ENCODE results near the gene NKD1. TPM values are rescaled to one million over a fixed set of nuclear protein-coding genes. Genes with fewer than 3 reads are reported as not detected.

NKD1 gene
- total and polyA plus RNA-seq, 2 experiments from 2014 or later = 0.86 to 1.4 TPM

- H3K4me3 ChIP-seq = no peak overlapping the region
- TF ChIP-seq CTCF (IDR thresholded peaks at IDR 0.05; ENCODE audit: low read depth, low read length) = no peak
- DNase-seq (ENCODE audit: low read depth in 1 of 2, low spot score in 1 of 2) = no peak
- no peaks in the 10 kb centered on the region for H3K27me3 ChIP-seq
- H3K27ac ChIP-seq = no peak overlapping the region
- H3K9me3 ChIP-seq (ENCODE audit: low read depth) = no peaks in the 10 kb centered on the region
- no peaks in the 10 kb centered on the region for H3K4me1 ChIP-seq (ENCODE audit: low read depth)
- H3K36me3 ChIP-seq = no peaks in the 10 kb centered on the region
These were observed 90.8 kb downstream of the NKD1 start for GRCh38 chr16:50638816-50639670.

DNA sequence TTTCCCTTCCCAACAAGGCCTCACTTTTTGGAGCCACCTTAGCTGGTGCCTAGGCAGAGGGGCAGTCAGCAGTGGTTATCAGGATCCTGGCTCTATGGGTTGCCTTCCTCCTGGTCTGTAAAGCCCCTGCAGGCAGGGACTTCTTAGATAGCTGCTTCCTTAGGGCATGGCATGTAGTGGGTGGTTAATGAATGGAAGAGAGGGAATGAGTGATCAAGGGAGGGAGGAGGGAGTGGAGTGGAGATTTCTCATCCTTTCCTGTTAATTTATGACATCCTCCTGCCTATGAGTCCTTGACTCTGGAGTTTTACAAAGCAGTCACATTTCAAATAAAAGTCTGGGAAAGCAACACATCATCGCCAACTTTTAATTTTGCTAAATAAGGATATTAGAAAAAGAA lies 92.2 kb downstream of the NKD1 start:
- no peak for TF ChIP-seq CTCF (IDR thresholded peaks at IDR 0.05; ENCODE audit: low read depth, low read length)
- no peaks in the 10 kb centered on the region for H3K4me1 ChIP-seq (ENCODE audit: low read depth)
- no peak overlapping the region for H3K4me3 ChIP-seq
- no peaks in the 10 kb centered on the region for H3K36me3 ChIP-seq
- H3K9me3 ChIP-seq (ENCODE audit: low read depth) = no peaks in the 10 kb centered on the region
- H3K27me3 ChIP-seq = no peaks in the 10 kb centered on the region
- H3K27ac ChIP-seq = no peak overlapping the region
- no peak for DNase-seq (ENCODE audit: low read depth in 1 of 2, low spot score in 1 of 2)

DNA sequence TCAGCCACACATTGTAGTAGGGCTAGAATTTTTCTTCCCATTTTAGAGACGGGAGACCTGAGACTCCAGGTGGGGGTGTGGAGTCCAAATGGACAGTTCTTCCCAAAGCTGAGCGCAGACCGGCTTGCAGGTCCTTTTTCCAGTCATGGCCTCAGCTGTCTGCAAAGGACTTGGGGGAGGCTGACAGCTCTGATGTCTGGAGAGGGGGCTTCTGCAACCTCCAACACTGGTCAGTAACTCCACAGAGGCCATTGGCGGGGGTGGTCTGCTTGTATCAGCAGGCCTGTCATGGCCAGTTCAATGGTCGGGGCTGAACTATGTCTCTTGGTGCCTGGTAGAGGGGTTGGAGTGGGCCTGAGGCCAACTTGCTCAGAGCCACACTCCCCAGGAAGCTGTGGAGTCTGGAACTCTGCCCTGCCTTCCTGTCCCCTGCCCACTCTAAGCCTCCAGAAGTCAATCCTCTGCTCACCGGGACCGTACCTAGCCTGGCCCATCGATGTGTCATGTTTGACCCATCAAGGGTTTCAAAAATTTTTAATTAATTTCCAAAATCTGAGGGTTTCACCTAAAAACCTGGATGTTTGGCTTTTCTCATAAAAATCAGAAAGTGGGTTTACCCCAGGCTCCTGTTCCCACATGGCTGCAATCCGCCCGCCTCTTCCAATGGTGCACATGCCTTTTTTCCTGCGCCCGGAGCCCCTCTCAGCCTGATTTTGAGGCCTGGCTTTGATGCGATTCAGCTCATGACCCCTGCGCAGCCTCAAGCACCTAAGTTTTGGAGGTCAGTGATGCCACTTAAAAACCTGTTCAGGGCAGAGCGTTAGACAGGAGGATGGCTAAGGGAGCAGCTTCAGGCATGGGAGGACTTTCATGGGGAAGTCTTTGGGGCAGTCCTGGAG lies 93.0 kb downstream of the NKD1 start:
- Histone ChIP-seq H3K4me1 (ENCODE audit: low read depth) (no peaks in the 10 kb centered on the region), H3K36me3 (no peaks in the 10 kb centered on the region), H3K27me3 (no peaks in the 10 kb centered on the region), H3K4me3 (no peak overlapping the region), H3K9me3 (ENCODE audit: low read depth) (no peaks in the 10 kb centered on the region), H3K27ac (no peak overlapping the region)
- no peak for TF ChIP-seq CTCF (IDR thresholded peaks at IDR 0.05; ENCODE audit: low read depth, low read length)
- DNase-seq (ENCODE audit: low read depth in 1 of 2, low spot score in 1 of 2) = no peak

DNA sequence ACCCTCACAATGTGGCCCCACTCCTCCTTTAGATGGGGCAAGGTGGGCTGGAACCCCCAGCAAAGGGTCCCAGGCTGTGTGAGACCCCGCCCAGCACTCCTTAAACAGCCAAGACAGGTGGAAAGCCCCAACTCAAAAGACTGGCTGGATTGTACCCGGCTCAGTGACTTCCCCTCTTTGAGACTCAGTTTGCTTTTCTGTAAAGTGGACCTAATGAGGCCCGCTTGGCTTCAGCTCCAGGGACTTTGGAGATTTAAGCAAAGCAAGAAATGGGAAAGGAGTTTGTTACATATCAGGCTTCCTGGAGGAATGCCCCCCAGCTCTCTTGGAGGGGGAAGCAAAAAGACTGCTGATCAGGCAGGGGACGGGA lies 93.6 kb downstream of the NKD1 start:
- H3K4me3 ChIP-seq = no peak overlapping the region
- peaks cover 3% of the 10 kb centered on the region for H3K27me3 ChIP-seq
- no peak overlapping the region for H3K27ac ChIP-seq
- no peaks in the 10 kb centered on the region for H3K4me1 ChIP-seq (ENCODE audit: low read depth)
- TF ChIP-seq CTCF (IDR thresholded peaks at IDR 0.05; ENCODE audit: low read depth, low read length) = no peak
- H3K9me3 ChIP-seq (ENCODE audit: low read depth) = no peaks in the 10 kb centered on the region
- H3K36me3 ChIP-seq = no peaks in the 10 kb centered on the region
- DNase-seq (ENCODE audit: low read depth in 1 of 2, low spot score in 1 of 2) = no peak

DNA sequence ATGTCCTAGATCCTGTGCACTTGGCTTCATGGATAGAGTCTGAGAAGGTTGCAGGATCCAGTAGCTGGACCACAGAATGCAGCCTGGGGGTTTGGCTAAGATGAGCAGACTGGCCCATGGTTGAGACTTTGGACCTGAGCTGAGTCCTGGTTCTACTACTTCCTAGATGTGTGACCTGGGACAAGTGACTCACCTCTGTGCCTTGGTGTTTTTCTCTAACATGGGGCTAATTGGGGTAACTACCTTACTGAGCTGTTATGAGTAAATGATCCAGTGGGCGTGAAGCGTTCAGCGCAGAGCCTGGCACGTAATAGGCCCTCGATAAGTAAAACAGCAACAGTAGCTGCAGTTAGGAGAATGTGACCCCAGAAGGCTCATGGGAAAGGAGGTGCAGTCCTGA lies 94.2 kb downstream of the NKD1 start:
- DNase-seq (ENCODE audit: low read depth in 1 of 2, low spot score in 1 of 2) = no peak
- Histone ChIP-seq H3K27ac (no peak overlapping the region), H3K36me3 (no peaks in the 10 kb centered on the region), H3K9me3 (ENCODE audit: low read depth) (no peaks in the 10 kb centered on the region), H3K27me3 (peaks cover 4% of the 10 kb centered on the region), H3K4me3 (no peak overlapping the region), H3K4me1 (ENCODE audit: low read depth) (no peaks in the 10 kb centered on the region)
- no peak for TF ChIP-seq CTCF (IDR thresholded peaks at IDR 0.05; ENCODE audit: low read depth, low read length)
